BLaER1 treated with 17β-estradiol and CSF1 and Interleukin-3, amounts not matched to agents 10 nM and 100 nM (cell line): ENCODE data around the gene SEMA3G.

Experiments
- H3K27ac ChIP-seq, 11 experiments: shearing (Covaris generic); formaldehyde crosslinking; 2 replicates each; pipeline ENCODE4 v1.8.1; 2022
- H3K27me3 ChIP-seq, 11 experiments: shearing (Covaris generic); formaldehyde crosslinking; 2 replicates each; pipeline ENCODE4 v1.8.1; 2022
- H3K36me3 ChIP-seq, 11 experiments: shearing (Covaris generic); formaldehyde crosslinking; 2 replicates each; pipeline ENCODE4 v1.8.1; 2022
- H3K4me1 ChIP-seq, 10 experiments: shearing (Covaris generic); formaldehyde crosslinking; 2 replicates each; pipeline ENCODE4 v1.8.1; 2022
- H3K4me2 ChIP-seq, 11 experiments: shearing (Covaris generic); formaldehyde crosslinking; 2 replicates each; pipeline ENCODE4 v1.8.1; 2022
- H3K4me3 ChIP-seq, 10 experiments: shearing (Covaris generic); formaldehyde crosslinking; 2 replicates each; pipeline ENCODE4 v1.8.1; 2022
- H3K9ac ChIP-seq, 11 experiments: shearing (Covaris generic); formaldehyde crosslinking; 2 replicates each; pipeline ENCODE4 v1.8.1; 2022
- H3K9me3 ChIP-seq, 11 experiments: shearing (Covaris generic); formaldehyde crosslinking; replicated peaks in 1 of 11; 2 replicates each; pipeline ENCODE4 v1.8.1; 2022
- H4K20me1 ChIP-seq, 11 experiments: shearing (Covaris generic); formaldehyde crosslinking; 2 replicates each; pipeline ENCODE4 v1.8.1; 2022
- Cebpa-rat ChIP-seq, 11 experiments: shearing (Covaris generic); IDR thresholded peaks; 2 replicates each; pipeline ENCODE4 v1.8.1; 2022

Gene SEMA3G

DNA sequence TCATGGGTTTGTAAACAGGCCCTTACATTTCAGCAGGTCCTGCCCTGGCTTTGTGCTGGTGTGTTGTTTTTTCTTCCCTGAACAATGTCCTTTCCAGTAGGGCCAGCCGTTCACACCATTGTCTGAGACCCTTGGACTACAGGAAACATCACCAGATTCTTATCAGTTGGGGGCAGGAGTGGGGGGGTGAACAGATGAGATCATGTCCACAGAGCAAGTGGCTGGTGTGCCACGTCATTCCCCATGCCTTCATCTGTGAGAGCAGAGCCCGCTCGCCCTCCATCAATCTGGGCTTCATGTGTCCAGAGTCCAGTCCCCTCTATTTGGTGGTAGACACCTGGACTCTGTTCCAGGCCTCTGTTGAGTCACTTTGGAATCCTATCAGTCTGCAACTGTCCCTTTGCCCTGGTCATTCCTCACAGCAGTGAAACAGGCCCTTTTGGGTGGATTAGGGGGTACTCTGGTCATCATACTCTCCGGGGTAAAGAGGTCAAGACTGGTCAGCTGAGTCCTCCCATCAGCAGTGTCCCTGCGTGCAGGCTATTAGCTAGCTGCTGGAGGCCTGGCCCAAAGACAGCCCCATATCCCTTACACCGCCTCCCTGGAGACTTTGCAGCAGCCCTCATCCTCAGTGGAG lies 15.0 kb downstream of the SEMA3G start:
- Histone ChIP-seq H3K27ac (no peak overlapping the region), H3K4me2 (no peak overlapping the region), H3K4me1 (peaks cover 24 to 48% (median 39%) of the 10 kb centered on the region in 10 experiments), H4K20me1 (no peaks in the 10 kb centered on the region), H3K36me3 (no peaks in the 10 kb centered on the region), H3K9ac (no peak overlapping the region), H3K9me3 (no peaks in the 10 kb centered on the region), H3K4me3 (no peak overlapping the region), H3K27me3 (peaks cover 0 to 31% (median 6%) of the 10 kb centered on the region in 11 experiments; a peak in 10 of 22 replicates)
- TF ChIP-seq Cebpa-rat (IDR thresholded peaks at IDR 0.05), result no peak

DNA sequence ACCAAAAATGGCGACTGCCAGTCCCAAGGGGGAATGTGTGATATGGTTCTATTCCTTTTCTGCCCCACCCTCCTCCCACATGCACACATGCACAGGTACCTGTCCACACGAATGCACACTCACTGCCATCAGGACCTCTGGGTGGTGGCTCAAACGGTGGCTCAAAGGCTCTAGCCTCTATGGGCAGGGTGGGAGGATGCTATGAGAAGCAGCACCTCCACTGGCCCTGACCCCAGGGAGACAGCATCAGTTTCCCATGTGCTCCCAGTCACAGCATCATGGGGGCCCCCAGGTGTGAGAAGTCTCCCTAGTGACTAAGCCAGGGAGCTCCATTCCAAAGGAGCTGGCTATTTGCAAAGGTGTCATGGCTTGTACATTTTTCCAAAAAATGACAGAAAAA lies 15.9 kb downstream of the SEMA3G start:
- H3K36me3 ChIP-seq, result no peaks in the 10 kb centered on the region
- H3K27ac ChIP-seq, result no peak overlapping the region
- H3K4me2 ChIP-seq, result peak overlapping the region in 5 of 11 experiments; percentile 9 to 23 (median 15); a peak in 5 of 22 replicates
- no peaks in the 10 kb centered on the region for H4K20me1 ChIP-seq
- H3K9me3 ChIP-seq, result no peaks in the 10 kb centered on the region
- peaks cover 0 to 24% (median 3%) of the 10 kb centered on the region in 11 experiments; a peak in 9 of 22 replicates for H3K27me3 ChIP-seq
- no peak for TF ChIP-seq Cebpa-rat (IDR thresholded peaks at IDR 0.05)
- peaks cover 15 to 39% (median 31%) of the 10 kb centered on the region in 10 experiments; a peak in 19 of 20 replicates for H3K4me1 ChIP-seq
- H3K4me3 ChIP-seq, result no peak overlapping the region
- no peak overlapping the region for H3K9ac ChIP-seq

DNA sequence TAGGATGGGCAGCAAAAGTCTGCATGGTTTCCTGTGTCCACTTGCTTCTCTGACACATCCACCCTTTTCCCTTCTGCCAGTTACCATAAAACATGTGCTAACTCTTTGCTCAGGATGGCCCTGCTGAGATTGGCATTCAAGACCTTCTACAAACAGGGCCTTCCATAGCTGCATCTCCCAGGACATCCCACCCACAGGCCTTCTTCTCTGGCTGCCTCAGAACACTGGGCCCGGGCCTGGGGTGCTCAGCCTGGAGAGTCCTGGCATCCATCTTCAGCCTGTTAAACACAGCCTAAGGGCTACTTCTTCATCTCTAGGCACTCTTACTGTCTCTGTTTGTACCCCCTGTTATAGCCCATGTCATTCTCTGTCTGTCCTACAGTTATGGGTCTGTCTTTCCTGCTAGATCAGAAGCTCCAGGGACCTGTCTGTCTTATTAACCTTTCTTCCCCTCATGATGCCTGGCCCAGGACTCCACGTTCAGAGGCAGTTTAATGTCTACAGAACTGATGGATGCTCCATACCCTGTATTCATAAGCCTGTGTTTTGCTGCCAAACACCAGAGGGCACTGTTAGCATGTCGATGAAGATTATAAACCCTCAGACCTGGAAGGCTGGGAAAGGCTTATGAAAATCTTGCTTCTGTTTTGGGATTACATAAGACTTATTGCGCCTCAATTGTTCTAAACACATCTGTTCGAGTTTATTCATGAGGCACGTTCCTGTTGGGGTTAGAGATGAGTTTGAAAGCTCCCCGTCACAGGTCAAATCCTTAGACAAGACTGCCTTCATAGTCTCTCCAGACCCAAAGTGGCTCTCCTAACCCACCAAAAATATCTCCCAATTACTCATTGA lies 16.5 kb downstream of the SEMA3G start:
- TF ChIP-seq Cebpa-rat (IDR thresholded peaks at IDR 0.05), result no peak
- Histone ChIP-seq H3K27ac (no peak overlapping the region), H4K20me1 (no peaks in the 10 kb centered on the region), H3K36me3 (no peaks in the 10 kb centered on the region), H3K4me3 (no peak overlapping the region), H3K27me3 (peaks cover 0 to 19% (median 3%) of the 10 kb centered on the region in 11 experiments; a peak in 7 of 22 replicates), H3K9me3 (no peaks in the 10 kb centered on the region), H3K9ac (no peak overlapping the region), H3K4me1 (peaks cover 9 to 33% (median 24%) of the 10 kb centered on the region in 10 experiments; a peak in 19 of 20 replicates), H3K4me2 (peak overlapping the region in 5 of 11 experiments; percentile 9 to 23 (median 15); a peak in 5 of 22 replicates)

DNA sequence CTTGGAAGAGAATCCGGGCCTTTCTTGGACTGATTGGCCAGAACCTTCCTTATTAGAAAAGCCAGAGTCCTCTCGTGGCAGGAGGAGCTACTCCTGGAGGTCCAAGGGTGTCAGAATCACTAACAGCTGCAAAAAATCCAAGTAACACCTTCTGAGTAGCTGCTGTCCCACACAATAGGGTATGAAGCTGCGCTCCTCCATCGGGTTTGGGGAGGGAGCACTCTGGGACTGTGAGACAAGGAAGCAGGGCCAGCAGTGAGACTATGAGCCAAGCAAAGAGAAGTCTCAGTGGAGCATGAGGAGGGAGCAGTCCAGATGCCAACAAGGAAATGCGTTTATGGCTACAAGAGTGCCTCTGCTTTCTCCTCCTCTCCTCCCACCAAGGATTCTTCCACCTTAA lies 21.7 kb downstream of the SEMA3G start:
- no peak overlapping the region for H3K4me3 ChIP-seq
- H3K4me2 ChIP-seq, result no peak overlapping the region
- no peak overlapping the region for H3K27ac ChIP-seq
- H3K9me3 ChIP-seq, result no peaks in the 10 kb centered on the region
- H3K4me1 ChIP-seq, result peaks cover 0 to 7% (median 0%) of the 10 kb centered on the region in 10 experiments; a peak in 3 of 20 replicates
- H3K9ac ChIP-seq, result peak overlapping the region in 1 of 11 experiments; percentile 9; a peak in 1 of 22 replicates
- H4K20me1 ChIP-seq, result peaks cover 0 to 5% (median 0%) of the 10 kb centered on the region in 11 experiments; a peak in 1 of 22 replicates
- TF ChIP-seq Cebpa-rat (IDR thresholded peaks at IDR 0.05), result no peak
- H3K27me3 ChIP-seq, result no peaks in the 10 kb centered on the region
- peaks cover 0 to 16% (median 0%) of the 10 kb centered on the region in 11 experiments; a peak in 4 of 22 replicates for H3K36me3 ChIP-seq

DNA sequence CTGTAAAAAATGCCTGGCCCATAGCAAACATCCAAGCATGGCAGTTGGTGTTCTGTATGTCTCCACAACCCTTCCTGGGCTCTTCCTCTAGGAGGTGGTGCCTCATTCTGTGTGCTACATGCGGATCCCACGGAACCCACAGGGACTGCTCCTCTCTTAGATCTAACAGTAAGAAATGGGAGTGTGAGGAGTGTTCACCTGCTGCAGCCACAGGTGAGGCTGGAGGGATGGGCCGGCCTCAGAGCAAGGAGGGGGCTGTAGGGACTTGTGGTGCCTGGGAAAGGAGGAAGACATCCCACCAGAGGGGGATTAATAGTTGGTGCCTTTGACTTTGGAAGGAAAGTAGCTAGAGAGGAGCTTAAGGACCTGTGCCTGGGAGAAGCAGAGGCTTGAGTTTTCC lies 22.2 kb downstream of the SEMA3G start:
- Histone ChIP-seq H3K4me2 (no peak overlapping the region), H3K4me3 (no peak overlapping the region), H3K9ac (no peak overlapping the region), H3K36me3 (peaks cover 0 to 16% (median 0%) of the 10 kb centered on the region in 11 experiments; a peak in 4 of 22 replicates), H4K20me1 (peaks cover 0 to 5% (median 0%) of the 10 kb centered on the region in 11 experiments; a peak in 1 of 22 replicates), H3K9me3 (no peaks in the 10 kb centered on the region), H3K27ac (no peak overlapping the region), H3K4me1 (peaks cover 0 to 7% (median 0%) of the 10 kb centered on the region in 10 experiments; a peak in 3 of 20 replicates), H3K27me3 (no peaks in the 10 kb centered on the region)
- TF ChIP-seq Cebpa-rat (IDR thresholded peaks at IDR 0.05), result no peak

DNA sequence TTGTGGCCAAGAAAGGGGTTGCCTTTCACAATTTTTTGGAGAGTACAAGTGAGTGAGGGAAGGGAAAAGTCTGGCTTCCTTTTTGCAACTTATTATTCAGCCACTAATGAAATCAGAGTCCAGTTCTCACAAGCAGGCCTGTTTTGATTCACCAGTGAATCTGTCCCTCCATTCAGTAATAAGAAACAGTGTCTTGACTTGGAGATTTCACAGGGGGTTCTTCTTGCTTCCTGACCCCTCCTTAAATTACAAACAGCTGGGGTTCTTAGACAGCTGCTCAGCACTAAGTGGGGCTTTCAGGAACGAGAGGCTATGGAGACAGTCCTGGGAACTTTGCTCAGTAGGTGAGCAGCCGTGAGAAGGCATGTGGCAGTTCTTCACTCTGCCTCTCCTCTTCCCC lies 24.5 kb downstream of the SEMA3G start:
- Histone ChIP-seq H3K4me3 (no peak overlapping the region), H3K9me3 (no peaks in the 10 kb centered on the region), H3K4me1 (peaks cover 0 to 7% (median 0%) of the 10 kb centered on the region in 10 experiments; a peak in 7 of 20 replicates), H3K4me2 (no peak overlapping the region), H3K27me3 (no peaks in the 10 kb centered on the region), H3K36me3 (peaks cover 0 to 16% (median 0%) of the 10 kb centered on the region in 11 experiments; a peak in 6 of 22 replicates), H3K9ac (no peak overlapping the region), H4K20me1 (peaks cover 0 to 5% (median 0%) of the 10 kb centered on the region in 11 experiments; a peak in 1 of 22 replicates), H3K27ac (no peak overlapping the region)
- TF ChIP-seq Cebpa-rat (IDR thresholded peaks at IDR 0.05), result no peak

DNA sequence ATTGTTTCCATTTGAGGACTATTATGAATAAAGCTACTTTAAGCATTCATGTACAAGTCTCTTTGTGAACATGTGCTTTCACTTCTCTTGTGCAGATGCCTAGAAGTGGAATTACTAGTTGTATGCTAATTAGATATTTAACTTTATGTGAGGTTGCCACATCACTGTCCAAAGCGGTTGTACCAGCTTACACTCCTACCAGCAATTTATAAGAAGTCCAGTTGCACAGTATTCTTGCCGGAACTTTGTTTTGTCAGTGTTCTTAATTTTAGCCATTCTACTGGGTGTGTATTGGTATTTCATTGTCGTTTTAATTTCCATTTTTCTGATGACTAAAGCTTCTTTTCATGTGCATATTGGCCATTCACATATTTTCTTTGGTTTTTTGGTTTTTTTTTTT lies 29.1 kb downstream of the SEMA3G start:
- no peak for TF ChIP-seq Cebpa-rat (IDR thresholded peaks at IDR 0.05)
- H3K4me3 ChIP-seq, result no peak overlapping the region
- H3K9ac ChIP-seq, result no peak overlapping the region

DNA sequence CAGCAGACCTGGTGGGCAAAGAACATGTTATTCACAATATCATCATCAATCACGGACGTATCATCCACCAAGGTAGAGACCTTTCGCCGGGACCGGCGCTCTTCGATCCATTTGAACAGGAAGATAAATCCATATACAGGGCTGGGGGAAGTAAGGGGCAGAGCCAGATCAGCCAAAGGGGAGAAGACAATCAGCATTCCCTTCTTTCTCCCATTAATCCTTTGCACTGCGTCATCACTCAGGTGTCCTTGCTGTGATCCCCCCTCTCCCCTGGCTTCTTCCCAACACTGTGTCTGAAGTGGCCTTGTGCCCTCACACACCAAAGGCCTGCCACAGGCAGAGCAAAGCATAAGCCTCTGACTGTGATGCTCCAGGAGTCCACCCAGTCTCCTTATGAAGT lies 36.4 kb downstream of the SEMA3G start:
- Histone ChIP-seq H3K27ac (peak overlapping the region in 4 of 11 experiments; percentile 85 to 92 (median 90); a peak in 7 of 22 replicates), H3K9me3 (no peaks in the 10 kb centered on the region), H3K27me3 (no peaks in the 10 kb centered on the region), H3K4me1 (peaks cover 39 to 57% (median 45%) of the 10 kb centered on the region in 10 experiments), H3K9ac (peak overlapping the region; percentile 86 to 98 (median 95); a peak in 21 of 22 replicates), H3K36me3 (peaks cover 49 to 59% (median 52%) of the 10 kb centered on the region in 11 experiments), H3K4me3 (peak overlapping the region; percentile 87 to 99 (median 96)), H4K20me1 (peaks cover 0 to 68% (median 28%) of the 10 kb centered on the region in 11 experiments; a peak in 16 of 22 replicates), H3K4me2 (peak overlapping the region; percentile 90 to 99 (median 97))
- TF ChIP-seq Cebpa-rat (IDR thresholded peaks at IDR 0.05), result no peak

More for the DNA sequence above, 29.1 kb downstream of the SEMA3G start:
- Histone ChIP-seq H3K4me2 (no peak overlapping the region), H3K27me3 (no peaks in the 10 kb centered on the region), H3K4me1 (peaks cover 29 to 39% (median 32%) of the 10 kb centered on the region in 10 experiments), H3K27ac (no peak overlapping the region), H3K36me3 (peaks cover 0 to 20% (median 5%) of the 10 kb centered on the region in 11 experiments; a peak in 10 of 22 replicates), H3K9me3 (no peaks in the 10 kb centered on the region), H4K20me1 (peaks cover 0 to 18% (median 4%) of the 10 kb centered on the region in 11 experiments; a peak in 10 of 22 replicates)
